ENCODE data around the gene PDE3A. TPM values are rescaled to one million over a fixed set of nuclear protein-coding genes. Genes with fewer than 3 reads are reported as not detected.

The PDE3A gene
- total RNA-seq, 2 donors from 2014 or later: 5.5 to 6.2 TPM

DNA sequence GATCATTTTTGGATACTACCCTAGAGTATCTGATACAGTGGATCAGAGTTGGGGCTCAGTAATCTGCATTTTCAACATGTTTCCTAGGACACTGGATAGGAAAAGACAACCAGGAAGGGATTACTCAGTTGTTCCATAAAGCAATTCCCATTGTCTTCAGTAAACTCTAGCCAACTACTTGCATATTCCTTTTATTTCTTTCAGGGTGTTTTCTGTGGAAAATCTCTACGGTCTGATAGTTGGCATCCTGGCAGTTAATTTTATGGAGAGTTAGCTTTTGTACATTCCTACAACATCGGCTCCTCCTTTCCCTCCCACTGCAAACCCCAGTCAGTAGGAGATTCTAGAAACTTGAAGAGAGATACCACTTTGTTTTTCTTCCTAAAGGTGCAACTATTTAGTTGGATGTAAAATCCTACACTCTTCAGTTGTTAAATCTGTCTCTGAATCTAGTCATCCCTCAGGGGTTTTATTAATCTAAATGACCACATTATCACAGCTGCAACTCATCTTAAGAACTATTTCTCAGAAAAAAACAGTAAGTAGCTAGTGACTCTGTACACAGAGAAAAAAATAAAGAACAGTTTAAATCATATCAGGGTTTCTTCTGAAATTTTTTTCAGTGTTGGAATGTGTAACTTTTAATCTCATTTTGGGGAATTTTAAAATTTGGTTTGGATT, 103.9 kb downstream of the PDE3A start:
- Histone ChIP-seq H3K9me3 (no peaks in the 10 kb centered on the region), H3K36me3 (no peaks in the 10 kb centered on the region), H3K4me3 (no peak overlapping the region), H3K27me3 (replicated peaks; ENCODE audit: insufficient read depth) (no peaks in the 10 kb centered on the region), H3K27ac (no peak overlapping the region), H3K4me1 (replicated peaks) (no peaks in the 10 kb centered on the region)
- TF ChIP-seq POLR2A (IDR thresholded peaks at IDR 0.05): no peak
- TF ChIP-seq, protein P1, sequence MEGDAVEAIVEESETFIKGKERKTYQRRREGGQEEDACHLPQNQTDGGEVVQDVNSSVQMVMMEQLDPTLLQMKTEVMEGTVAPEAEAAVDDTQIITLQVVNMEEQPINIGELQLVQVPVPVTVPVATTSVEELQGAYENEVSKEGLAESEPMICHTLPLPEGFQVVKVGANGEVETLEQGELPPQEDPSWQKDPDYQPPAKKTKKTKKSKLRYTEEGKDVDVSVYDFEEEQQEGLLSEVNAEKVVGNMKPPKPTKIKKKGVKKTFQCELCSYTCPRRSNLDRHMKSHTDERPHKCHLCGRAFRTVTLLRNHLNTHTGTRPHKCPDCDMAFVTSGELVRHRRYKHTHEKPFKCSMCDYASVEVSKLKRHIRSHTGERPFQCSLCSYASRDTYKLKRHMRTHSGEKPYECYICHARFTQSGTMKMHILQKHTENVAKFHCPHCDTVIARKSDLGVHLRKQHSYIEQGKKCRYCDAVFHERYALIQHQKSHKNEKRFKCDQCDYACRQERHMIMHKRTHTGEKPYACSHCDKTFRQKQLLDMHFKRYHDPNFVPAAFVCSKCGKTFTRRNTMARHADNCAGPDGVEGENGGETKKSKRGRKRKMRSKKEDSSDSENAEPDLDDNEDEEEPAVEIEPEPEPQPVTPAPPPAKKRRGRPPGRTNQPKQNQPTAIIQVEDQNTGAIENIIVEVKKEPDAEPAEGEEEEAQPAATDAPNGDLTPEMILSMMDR (IDR thresholded peaks at IDR 0.05): no peak
- no peak for TF ChIP-seq POLR2AphosphoS5 (IDR thresholded peaks at IDR 0.05)
- intact Hi-C loops (cut with DNase I): no loop called here
- 7% methylated on average over 2 of the region's 2 CpGs for WGBS
- DNase-seq (ENCODE audit: low spot score): no peak

DNA sequence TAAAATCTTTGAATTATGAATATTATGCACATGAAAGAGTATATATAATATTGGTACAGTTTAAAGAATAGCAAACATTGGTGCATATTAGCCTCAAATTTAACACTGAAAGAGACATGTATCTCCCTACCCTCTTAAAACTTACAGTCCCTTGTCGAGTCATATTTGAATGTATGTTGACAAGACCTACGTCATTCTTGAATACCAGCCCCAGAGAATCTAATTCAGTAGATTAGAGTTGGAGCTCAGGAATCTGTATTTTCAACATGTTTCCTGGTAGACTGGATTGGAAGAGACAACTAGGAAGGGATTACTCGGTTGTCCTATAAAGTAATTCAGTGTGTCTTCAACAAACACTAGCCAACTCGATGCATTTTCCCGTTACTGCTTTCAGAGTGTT, 104.8 kb downstream of the PDE3A start:
- WGBS: 88% methylated on average over 5 of the region's 5 CpGs
- Histone ChIP-seq H3K27me3 (replicated peaks; ENCODE audit: insufficient read depth) (no peaks in the 10 kb centered on the region), H3K36me3 (no peaks in the 10 kb centered on the region), H3K9me3 (no peaks in the 10 kb centered on the region), H3K4me1 (replicated peaks) (no peaks in the 10 kb centered on the region), H3K4me3 (no peak overlapping the region), H3K27ac (no peak overlapping the region)
- TF ChIP-seq POLR2AphosphoS5 (IDR thresholded peaks at IDR 0.05) (no peak), POLR2A (IDR thresholded peaks at IDR 0.05) (no peak)
- TF ChIP-seq, protein P1 (IDR thresholded peaks at IDR 0.05): no peak
- intact Hi-C loops (cut with DNase I): no loop called here
- no peak for DNase-seq (ENCODE audit: low spot score)

DNA sequence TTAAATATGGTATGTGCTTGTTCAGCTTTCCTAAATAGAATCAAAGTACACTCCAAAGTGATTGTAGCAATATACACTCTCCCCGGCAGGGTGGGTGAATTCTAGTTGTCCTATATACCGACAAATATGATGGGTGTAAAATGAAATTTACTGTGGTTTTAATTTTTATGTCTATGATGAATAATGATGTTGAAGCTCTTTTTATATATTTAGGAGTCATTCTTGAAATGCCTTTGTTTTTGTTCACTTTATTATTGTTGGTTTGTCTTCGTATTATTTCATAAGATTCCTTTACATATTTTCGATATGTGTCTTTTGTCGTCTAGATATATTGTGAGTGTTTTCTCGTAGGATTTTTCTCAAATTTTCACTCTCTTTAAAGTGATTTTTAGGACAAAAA, 105.7 kb downstream of the PDE3A start:
- 97% methylated on average over 6 of the region's 6 CpGs for WGBS
- TF ChIP-seq, protein P1 (IDR thresholded peaks at IDR 0.05): no peak
- no peak for TF ChIP-seq POLR2A (IDR thresholded peaks at IDR 0.05)

DNA sequence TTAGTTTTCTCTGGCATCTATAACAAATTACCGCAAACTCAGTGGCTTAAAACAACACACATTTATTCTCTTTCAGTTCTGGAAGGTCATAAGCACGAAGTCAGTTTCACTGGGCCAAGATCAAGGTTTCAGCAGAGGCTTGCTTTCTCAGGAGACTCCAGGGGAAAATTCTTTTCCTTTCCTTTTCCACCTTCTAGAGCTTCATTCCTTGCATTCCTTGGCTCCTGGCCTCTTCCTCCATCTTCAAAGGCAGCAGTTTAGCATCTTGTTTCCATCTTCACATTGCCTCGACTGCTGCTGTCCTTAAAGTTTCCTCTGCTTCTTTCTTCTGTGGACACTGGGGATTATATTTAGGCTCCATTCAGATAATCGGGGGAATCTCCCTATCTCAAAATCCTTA, 106.1 kb downstream of the PDE3A start:
- H3K4me3 ChIP-seq: no peak overlapping the region
- intact Hi-C loops (cut with DNase I): no loop called here
- TF ChIP-seq POLR2A (IDR thresholded peaks at IDR 0.05) (no peak), POLR2AphosphoS5 (IDR thresholded peaks at IDR 0.05) (no peak)
- WGBS: 81% methylated on average over 4 of the region's 4 CpGs
- no peaks in the 10 kb centered on the region for H3K36me3 ChIP-seq
- H3K27me3 ChIP-seq (replicated peaks; ENCODE audit: insufficient read depth): no peaks in the 10 kb centered on the region
- no peaks in the 10 kb centered on the region for H3K4me1 ChIP-seq (replicated peaks)
- DNase-seq (ENCODE audit: low spot score): no peak
- H3K9me3 ChIP-seq: no peaks in the 10 kb centered on the region
- H3K27ac ChIP-seq: no peak overlapping the region

More for the DNA sequence above, 105.7 kb downstream of the PDE3A start:
- Histone ChIP-seq H3K36me3 (no peaks in the 10 kb centered on the region), H3K4me3 (no peak overlapping the region), H3K27ac (no peak overlapping the region), H3K9me3 (no peaks in the 10 kb centered on the region), H3K4me1 (replicated peaks) (no peaks in the 10 kb centered on the region), H3K27me3 (replicated peaks; ENCODE audit: insufficient read depth) (no peaks in the 10 kb centered on the region)
- intact Hi-C loops (cut with DNase I): no loop called here
- DNase-seq (ENCODE audit: low spot score): no peak

DNA sequence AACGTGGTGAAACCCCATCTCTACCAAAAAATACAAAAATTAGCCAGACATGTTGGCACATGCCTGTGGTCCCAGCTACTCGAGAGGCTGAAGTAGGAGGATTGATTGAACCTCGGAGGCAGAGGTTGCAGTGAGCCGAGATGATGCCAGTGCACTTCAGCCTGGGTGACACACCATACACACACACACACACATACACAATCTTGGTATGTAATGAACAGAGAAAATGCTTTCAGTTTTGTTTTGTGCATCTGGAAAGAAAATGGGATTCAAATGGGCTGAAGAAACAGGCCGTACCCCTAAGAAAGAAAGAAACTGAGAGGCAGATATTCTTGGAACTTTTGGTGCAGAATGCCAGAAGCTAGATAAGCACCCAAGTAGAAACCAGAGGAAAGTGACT, 107.2 kb downstream of the PDE3A start:
- intact Hi-C loops (cut with DNase I): no loop called here
- Histone ChIP-seq H3K4me3 (no peak overlapping the region), H3K36me3 (no peaks in the 10 kb centered on the region), H3K27ac (no peak overlapping the region), H3K9me3 (no peaks in the 10 kb centered on the region), H3K4me1 (replicated peaks) (no peaks in the 10 kb centered on the region), H3K27me3 (replicated peaks; ENCODE audit: insufficient read depth) (no peaks in the 10 kb centered on the region)
- 73% methylated on average over 5 of the region's 5 CpGs for WGBS
- DNase-seq (ENCODE audit: low spot score): no peak
- TF ChIP-seq POLR2A (IDR thresholded peaks at IDR 0.05) (no peak), POLR2AphosphoS5 (IDR thresholded peaks at IDR 0.05) (no peak)
- TF ChIP-seq, protein P1 (IDR thresholded peaks at IDR 0.05): no peak

Measured in prostate gland (tissue), 2 donors.